ENCODE measurements around the gene TRAPPC5.

DNA sequence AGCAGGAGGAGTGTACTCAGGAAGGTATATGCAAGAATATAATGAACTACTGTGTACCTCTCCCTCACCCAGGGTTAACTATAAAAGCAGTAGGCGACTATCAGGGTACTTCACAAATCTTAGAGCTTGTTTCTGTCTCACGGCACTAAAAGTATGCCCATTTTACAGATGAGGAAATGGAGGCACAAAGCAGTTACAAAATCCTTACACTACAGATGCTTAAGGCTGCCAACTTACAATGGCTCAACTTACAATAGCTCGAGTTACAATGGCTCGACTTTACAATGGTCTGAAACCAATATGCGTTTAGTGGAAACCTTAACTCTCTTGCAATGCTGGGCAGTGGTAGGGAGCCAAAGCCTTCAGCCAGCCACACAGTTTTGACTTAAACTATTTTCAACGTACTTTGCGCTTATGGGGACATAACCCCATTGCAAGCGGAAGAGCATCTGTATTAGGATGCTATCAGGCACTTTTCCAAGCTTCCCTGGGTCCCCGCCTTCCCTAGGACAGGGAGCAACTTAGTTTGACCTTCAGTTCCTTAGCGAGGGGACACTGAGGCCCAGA is 17.2 kb downstream of the TRAPPC5 start:
- no peak for TF ChIP-seq POLR2AphosphoS5 (IDR thresholded peaks at IDR 0.05; ENCODE audit: low read depth, low read length)
- TF ChIP-seq TAF1 (IDR thresholded peaks at IDR 0.05; ENCODE audit: borderline replicate concordance, low read depth, low read length): no peak
- no peak for TF ChIP-seq POLR2A (IDR thresholded peaks at IDR 0.05; ENCODE audit: low read depth, low read length)
